Glutamatergic neuron (in vitro differentiated cells): Measurements from ENCODE around the gene SYT1. TPM values are rescaled to one million over a fixed set of nuclear protein-coding genes. Genes with fewer than 3 reads are reported as not detected.

Experiments
- DNase-seq: peaks from one replicate; pipeline ENCODE4 v3.0.0; 2022
- H3K27ac Mint-ChIP-seq: one replicate; pipeline ENCODE4 v1.8.0; 2020; ENCODE audit warnings: mild to moderate bottlenecking, mixed read lengths, inconsistent platforms; ENCODE audit not compliant: unreplicated experiment
- H3K27me3 Mint-ChIP-seq: one replicate; pipeline ENCODE4 v1.8.0; 2020; ENCODE audit warnings: mild to moderate bottlenecking, moderate library complexity, mixed read lengths, inconsistent platforms; ENCODE audit not compliant: unreplicated experiment
- H3K36me3 Mint-ChIP-seq: one replicate; pipeline ENCODE4 v1.8.0; 2020; ENCODE audit warnings: mild to moderate bottlenecking, mixed read lengths, inconsistent platforms; ENCODE audit not compliant: unreplicated experiment
- H3K4me1 Mint-ChIP-seq: one replicate; pipeline ENCODE4 v1.8.0; 2020; ENCODE audit warnings: mild to moderate bottlenecking, low read depth, mixed read lengths, inconsistent platforms; ENCODE audit not compliant: unreplicated experiment
- H3K4me3 Mint-ChIP-seq: one replicate; pipeline ENCODE4 v1.8.0; 2020; ENCODE audit warnings: mild to moderate bottlenecking, mixed read lengths, inconsistent platforms; ENCODE audit not compliant: unreplicated experiment
- H3K9me3 Mint-ChIP-seq: one replicate; pipeline ENCODE4 v1.8.0; 2020; ENCODE audit warnings: mild to moderate bottlenecking, moderate library complexity, mixed read lengths, inconsistent platforms; ENCODE audit not compliant: unreplicated experiment
- total RNA-seq: library from RNA; stranded (reverse); fragmentation: NEBNext Ultra II Directional; extraction: Animal tissue kit (Norgen Biotek cat#: 25700); gene quantifications from one replicate; pipeline ENCODE4 v1.2.1, GENCODE V29; 2021; ENCODE audit not compliant: unreplicated experiment
- TF ChIP-seq, protein P1 (sequence below): fragments of 200-600 bp; sonication (generic); IDR thresholded peaks from one replicate; pipeline ENCODE4 v1.5.0; 2021; ENCODE audit not compliant: partially characterized antibody, unreplicated experiment

SYT1 gene
- total RNA-seq, 1 donor from 2014 or later: 155 TPM

DNA sequence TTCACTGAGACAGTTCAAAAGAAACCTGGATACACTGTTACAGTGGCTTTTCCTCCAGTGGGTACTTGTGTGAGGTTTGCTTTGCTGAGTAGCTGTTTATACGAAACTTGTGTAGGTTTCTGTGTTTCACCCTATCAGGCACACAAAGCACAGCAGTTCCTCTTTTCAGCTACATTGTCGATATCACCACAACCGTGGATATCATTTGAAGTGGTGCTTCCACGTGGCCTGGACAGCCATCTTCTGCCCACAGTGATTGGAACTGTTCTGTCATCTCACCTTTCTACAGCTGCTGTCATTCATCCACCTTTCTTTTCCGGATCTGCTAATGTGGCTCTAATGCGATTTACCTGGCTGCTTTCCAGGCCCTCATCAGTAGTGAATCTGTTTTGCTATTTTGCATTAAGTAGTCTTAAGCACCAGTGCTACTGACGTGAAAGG is 368.8 kb downstream of the SYT1 start:
- TF ChIP-seq, protein P1, sequence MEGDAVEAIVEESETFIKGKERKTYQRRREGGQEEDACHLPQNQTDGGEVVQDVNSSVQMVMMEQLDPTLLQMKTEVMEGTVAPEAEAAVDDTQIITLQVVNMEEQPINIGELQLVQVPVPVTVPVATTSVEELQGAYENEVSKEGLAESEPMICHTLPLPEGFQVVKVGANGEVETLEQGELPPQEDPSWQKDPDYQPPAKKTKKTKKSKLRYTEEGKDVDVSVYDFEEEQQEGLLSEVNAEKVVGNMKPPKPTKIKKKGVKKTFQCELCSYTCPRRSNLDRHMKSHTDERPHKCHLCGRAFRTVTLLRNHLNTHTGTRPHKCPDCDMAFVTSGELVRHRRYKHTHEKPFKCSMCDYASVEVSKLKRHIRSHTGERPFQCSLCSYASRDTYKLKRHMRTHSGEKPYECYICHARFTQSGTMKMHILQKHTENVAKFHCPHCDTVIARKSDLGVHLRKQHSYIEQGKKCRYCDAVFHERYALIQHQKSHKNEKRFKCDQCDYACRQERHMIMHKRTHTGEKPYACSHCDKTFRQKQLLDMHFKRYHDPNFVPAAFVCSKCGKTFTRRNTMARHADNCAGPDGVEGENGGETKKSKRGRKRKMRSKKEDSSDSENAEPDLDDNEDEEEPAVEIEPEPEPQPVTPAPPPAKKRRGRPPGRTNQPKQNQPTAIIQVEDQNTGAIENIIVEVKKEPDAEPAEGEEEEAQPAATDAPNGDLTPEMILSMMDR: no peak
- Mint-ChIP-seq H3K4me3 (no peak overlapping the region), H3K36me3 (peaks cover 6% of the 10 kb centered on the region), H3K27ac (no peak overlapping the region), H3K9me3 (peaks cover 3% of the 10 kb centered on the region), H3K4me1 (peaks cover 5% of the 10 kb centered on the region), H3K27me3 (peaks cover 2% of the 10 kb centered on the region)
- no peak for DNase-seq

DNA sequence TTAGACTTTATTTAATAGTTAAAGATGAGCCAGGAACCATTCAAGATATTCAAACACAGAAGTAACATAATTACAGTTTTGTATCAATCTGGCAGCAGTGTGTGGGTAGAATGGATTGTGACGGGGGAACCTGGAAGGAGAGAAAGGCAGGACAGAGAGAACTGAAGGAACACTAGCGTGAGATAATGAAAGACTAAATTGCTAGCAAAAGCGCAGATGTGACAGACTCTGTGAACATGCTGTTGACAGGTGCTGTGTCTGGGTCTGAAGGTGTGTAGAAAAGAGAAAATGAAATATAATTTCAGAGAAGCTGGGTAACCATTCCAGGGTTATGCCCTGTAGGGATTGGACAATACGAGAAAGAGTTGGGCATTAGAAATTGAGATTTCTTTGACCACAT is 372.3 kb downstream of the SYT1 start:
- TF ChIP-seq, protein P1: no peak
- Mint-ChIP-seq H3K4me1 (no peaks in the 10 kb centered on the region), H3K27ac (no peak overlapping the region), H3K27me3 (peaks cover 2% of the 10 kb centered on the region), H3K36me3 (peaks cover 11% of the 10 kb centered on the region), H3K9me3 (peaks cover 7% of the 10 kb centered on the region), H3K4me3 (no peak overlapping the region)
- no peak for DNase-seq

DNA sequence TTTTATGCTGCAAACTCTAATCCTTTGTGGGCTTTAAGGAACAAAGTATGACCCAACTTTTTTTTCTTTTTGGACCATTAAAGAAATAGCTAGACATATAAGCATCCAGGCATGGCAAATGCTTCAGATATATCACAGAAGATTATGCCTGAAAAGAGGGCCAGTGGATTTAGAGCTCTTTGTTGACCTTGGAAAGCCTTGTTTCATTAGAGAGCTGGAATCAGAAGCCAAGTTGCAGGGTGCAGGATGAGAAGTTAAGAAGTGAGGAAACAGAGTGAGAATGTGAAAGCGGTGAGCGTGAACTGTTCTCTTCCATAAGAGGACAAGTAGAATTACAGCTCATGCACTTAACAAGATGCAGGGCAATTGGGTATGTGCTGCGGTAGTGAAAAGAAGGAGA is 373.7 kb downstream of the SYT1 start:
- H3K36me3 Mint-ChIP-seq: peaks cover 22% of the 10 kb centered on the region
- H3K27me3 Mint-ChIP-seq: no peaks in the 10 kb centered on the region
- DNase-seq: no peak
- no peaks in the 10 kb centered on the region for H3K4me1 Mint-ChIP-seq
- TF ChIP-seq, protein P1: no peak
- peaks cover 10% of the 10 kb centered on the region for H3K9me3 Mint-ChIP-seq
- H3K4me3 Mint-ChIP-seq: no peak overlapping the region
- no peak overlapping the region for H3K27ac Mint-ChIP-seq

GRCh38 chr12:79247494-79247893 is 382.9 kb downstream of the SYT1 start:
- Mint-ChIP-seq H3K36me3 (peaks cover 5% of the 10 kb centered on the region), H3K4me1 (no peaks in the 10 kb centered on the region), H3K9me3 (peaks cover 4% of the 10 kb centered on the region), H3K4me3 (no peak overlapping the region), H3K27me3 (peaks cover 5% of the 10 kb centered on the region), H3K27ac (no peak overlapping the region)
- no peak for DNase-seq
- TF ChIP-seq, protein P1: no peak

DNA sequence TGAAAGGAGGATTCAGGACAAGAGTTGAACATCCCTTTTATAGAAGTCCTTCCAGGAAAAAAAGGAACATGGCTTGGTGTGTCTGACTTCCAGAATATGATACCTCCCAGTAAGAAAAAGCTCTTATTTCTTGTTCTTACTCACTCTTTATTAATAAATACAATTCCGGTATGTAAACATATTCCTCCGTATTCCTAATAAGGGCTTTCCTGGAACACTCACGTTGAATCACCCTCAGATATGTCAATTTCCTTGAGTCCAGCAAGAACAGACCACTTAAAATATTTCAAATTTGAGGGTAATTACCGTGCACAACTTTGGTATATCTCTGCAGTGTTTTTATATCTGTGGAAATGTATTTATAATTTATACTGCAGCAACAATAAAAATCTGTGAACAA is 385.6 kb downstream of the SYT1 start:
- Mint-ChIP-seq H3K4me1 (no peaks in the 10 kb centered on the region), H3K36me3 (peaks cover 15% of the 10 kb centered on the region), H3K27ac (no peak overlapping the region), H3K27me3 (peaks cover 3% of the 10 kb centered on the region), H3K9me3 (peaks cover 1% of the 10 kb centered on the region), H3K4me3 (no peak overlapping the region)
- TF ChIP-seq, protein P1: no peak
- no peak for DNase-seq
